ENCODE results near the gene THRB. TPM values are rescaled to one million over a fixed set of nuclear protein-coding genes. Genes with fewer than 3 reads are reported as not detected.

The THRB gene
- total and polyA plus RNA-seq, 10 donors: 1.00 to 26.6 (median 16.2) TPM

DNA sequence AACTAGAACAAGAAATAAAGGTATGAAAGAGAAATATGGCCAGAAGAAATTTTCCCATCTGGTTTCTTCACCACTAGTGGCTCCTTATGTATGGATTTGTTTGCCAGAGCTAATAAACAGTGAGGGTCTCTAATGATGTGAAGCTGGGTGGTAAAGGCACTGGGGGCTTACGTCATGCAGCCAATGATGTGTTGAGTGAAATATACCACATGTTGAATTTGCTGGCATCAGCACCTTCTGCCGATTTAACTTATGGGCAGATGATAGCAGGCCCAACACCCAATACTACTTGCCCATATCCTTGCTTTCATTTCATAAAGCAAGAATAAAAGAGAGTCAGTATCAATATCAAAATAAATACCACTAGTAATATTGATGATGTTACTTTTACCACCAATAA is 133.0 kb downstream of the THRB start:
- H3K4me1 ChIP-seq: peaks cover 0 to 17% (median 9%) of the 10 kb centered on the region in 6 donors
- DNase-seq: no peak
- intact Hi-C loops (cut with DNase I; ENCODE audit: low total_unique reads): no loop called here
- no peak overlapping the region for H3K27ac ChIP-seq
- H3K4me3 ChIP-seq: no peak overlapping the region
- no peaks in the 10 kb centered on the region for H3K36me3 ChIP-seq
- no peaks in the 10 kb centered on the region for H3K27me3 ChIP-seq (replicated peaks in 1 of 7)
- no peaks in the 10 kb centered on the region for H3K9me3 ChIP-seq
- TF ChIP-seq POLR2AphosphoS5 (IDR thresholded peaks at IDR 0.05): no peak
- 91 to 98% (median 94%) methylated on average over 2 of the region's 2 CpGs for WGBS, 5 donors

DNA sequence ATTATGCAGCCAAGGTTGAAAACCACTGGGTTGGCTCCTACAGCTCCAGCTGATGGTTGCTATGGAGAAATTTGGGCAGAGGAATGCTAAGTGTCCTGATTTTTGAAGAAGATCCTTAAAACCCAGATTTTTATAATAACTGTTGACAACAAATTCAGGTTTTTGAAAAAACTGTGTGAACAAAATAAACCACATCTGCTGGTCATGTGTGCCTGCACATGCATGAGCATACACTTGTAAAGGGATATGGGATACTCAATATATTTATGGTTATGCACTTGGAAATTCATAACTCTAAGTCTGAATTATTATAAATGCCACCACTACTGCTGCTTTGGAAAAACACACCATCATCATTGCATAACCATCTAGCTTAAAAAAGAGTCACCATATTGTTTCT is 133.7 kb downstream of the THRB start:
- Histone ChIP-seq H3K27ac (no peak overlapping the region), H3K9me3 (no peaks in the 10 kb centered on the region), H3K4me1 (peaks cover 0 to 14% (median 9%) of the 10 kb centered on the region in 6 donors)

DNA sequence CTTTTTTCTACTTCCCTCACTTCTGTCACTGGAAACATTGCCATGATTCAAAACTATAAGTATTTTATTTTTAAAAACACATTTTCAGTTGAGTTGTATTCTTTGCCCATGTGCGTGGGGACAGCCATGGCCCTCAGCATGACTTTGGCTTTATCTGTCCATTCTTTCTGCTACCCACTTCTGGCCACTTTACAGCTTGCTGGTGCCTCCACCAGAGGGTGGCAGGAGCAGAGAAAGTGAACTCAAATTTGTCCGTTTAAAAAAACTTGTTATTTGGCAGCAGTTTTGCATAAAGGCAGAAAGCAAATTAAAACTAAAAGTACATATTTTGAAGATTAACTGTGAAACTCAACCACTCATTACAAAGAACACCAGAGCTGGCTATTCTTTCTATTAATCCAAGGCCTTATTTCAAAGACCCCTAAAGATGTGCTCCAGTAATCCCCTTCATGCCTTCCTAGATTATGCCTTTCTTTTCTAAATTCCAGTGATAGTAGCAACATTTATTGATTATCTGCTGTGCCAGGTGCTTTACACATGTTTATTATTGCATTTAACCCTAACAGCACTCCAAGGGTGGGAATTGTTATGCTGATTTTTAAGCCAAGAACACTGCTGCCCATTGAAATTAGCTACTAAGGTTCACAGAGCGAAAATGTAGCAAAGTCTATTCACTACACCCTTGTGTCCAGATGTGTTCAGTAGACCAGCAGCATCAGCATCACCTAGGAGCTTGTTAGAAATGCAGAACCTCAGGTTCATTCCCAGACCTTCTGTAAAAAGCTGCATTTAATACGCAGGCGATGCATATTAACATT is 134.8 kb downstream of the THRB start:
- H3K27me3 ChIP-seq (replicated peaks in 1 of 7): no peaks in the 10 kb centered on the region
- no peak for DNase-seq
- H3K36me3 ChIP-seq: no peaks in the 10 kb centered on the region
- WGBS, 5 donors: 69 to 76% (median 73%) methylated on average over 5 of the region's 5 CpGs
- no peak overlapping the region for H3K27ac ChIP-seq
- peaks cover 0 to 4% (median under 1%) of the 10 kb centered on the region in 6 donors for H3K4me1 ChIP-seq
- H3K4me3 ChIP-seq: no peak overlapping the region
- intact Hi-C loops (cut with DNase I; ENCODE audit: low total_unique reads): no loop called here
- TF ChIP-seq CTCF (IDR thresholded peaks at IDR 0.05 in 8 of 11, conservative IDR thresholded peaks at IDR 0.05 in 3 of 11) (peak in 1 of 11 experiments; percentile 12), POLR2AphosphoS5 (IDR thresholded peaks at IDR 0.05) (no peak)
- peaks cover 0 to 4% (median 0%) of the 10 kb centered on the region in 8 donors for H3K9me3 ChIP-seq

More for the DNA sequence above, 133.7 kb downstream of the THRB start:
- Histone ChIP-seq H3K27me3 (replicated peaks in 1 of 7) (no peaks in the 10 kb centered on the region), H3K36me3 (no peaks in the 10 kb centered on the region), H3K4me3 (no peak overlapping the region)
- no peak for DNase-seq
- TF ChIP-seq CTCF (IDR thresholded peaks at IDR 0.05 in 8 of 11, conservative IDR thresholded peaks at IDR 0.05 in 3 of 11) (no peak), POLR2AphosphoS5 (IDR thresholded peaks at IDR 0.05) (no peak), POLR2A (IDR thresholded peaks at IDR 0.05) (no peak)
- intact Hi-C loops (cut with DNase I; ENCODE audit: low total_unique reads): no loop called here

DNA sequence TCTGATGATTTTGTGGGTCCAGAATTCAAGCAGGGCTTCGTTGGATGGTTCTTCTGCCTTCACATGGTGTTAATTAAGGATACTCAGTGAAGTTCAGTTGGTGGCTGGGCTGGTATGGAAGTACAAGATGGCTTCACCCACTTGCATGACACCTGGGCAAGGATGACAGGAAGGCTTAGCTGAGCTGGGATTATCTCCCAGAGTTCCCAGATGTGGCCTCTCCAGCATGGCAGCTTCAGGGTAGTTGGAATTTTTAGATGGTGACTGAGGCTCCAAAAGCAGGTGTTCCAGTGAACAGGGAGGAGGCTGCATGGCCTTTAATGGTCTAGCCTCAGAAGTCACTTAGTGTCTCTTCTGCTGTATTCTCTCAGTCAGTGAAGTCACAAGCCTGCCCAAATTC is 135.5 kb downstream of the THRB start:
- Histone ChIP-seq H3K27me3 (replicated peaks in 1 of 7) (no peaks in the 10 kb centered on the region), H3K4me3 (no peak overlapping the region), H3K27ac (no peak overlapping the region), H3K4me1 (no peaks in the 10 kb centered on the region), H3K9me3 (peaks cover 0 to 4% (median 0%) of the 10 kb centered on the region in 8 donors), H3K36me3 (no peaks in the 10 kb centered on the region)
- no peak for TF ChIP-seq POLR2A (IDR thresholded peaks at IDR 0.05)
- no peak for TF ChIP-seq POLR2AphosphoS5 (IDR thresholded peaks at IDR 0.05)
- no peak for TF ChIP-seq CTCF (IDR thresholded peaks at IDR 0.05 in 8 of 11, conservative IDR thresholded peaks at IDR 0.05 in 3 of 11)
- 62 to 81% (median 77%) methylated on average over 1 of the region's 1 CpG for WGBS, 5 donors
- DNase-seq: no peak
- intact Hi-C loops (cut with DNase I; ENCODE audit: low total_unique reads): no loop called here
